ENCODE measurements around the gene ATP10D.

ATP10D gene

GRCh38 chr4:47451657-47452056, 33.4 kb upstream of the ATP10D start:
- Histone ChIP-seq H3K4me1 (ENCODE audit: insufficient read depth, low read length, severe bottlenecking) (no peaks in the 10 kb centered on the region), H3K27ac (ENCODE audit: low read depth, low read length, poor library complexity, severe bottlenecking) (no peak overlapping the region), H3K79me2 (ENCODE audit: insufficient read depth, low read length) (no peaks in the 10 kb centered on the region), H3K9ac (ENCODE audit: low read length) (no peak overlapping the region), H3F3A (ENCODE audit: insufficient read depth, low read length) (no peaks in the 10 kb centered on the region), H3K9me3 (ENCODE audit: low read length) (no peaks in the 10 kb centered on the region), H3K27me3 (ENCODE audit: insufficient read depth, low read length) (no peaks in the 10 kb centered on the region), H3K9me2 (ENCODE audit: low read depth, low read length) (no peaks in the 10 kb centered on the region), H3K4me3 (ENCODE audit: low read depth, low read length, poor library complexity, severe bottlenecking) (no peak overlapping the region), H4K20me1 (ENCODE audit: insufficient read depth, low read length) (no peaks in the 10 kb centered on the region), H3K36me3 (ENCODE audit: insufficient read depth, low read length) (peaks cover 47% of the 10 kb centered on the region), H3K4me2 (ENCODE audit: low read length) (no peak overlapping the region), H2AFZ (ENCODE audit: low read length) (no peak overlapping the region)
- no peak for TF ChIP-seq CTCF (IDR thresholded peaks at IDR 0.05; ENCODE audit: low read length)
- no peak for TF ChIP-seq EZH2 (IDR thresholded peaks at IDR 0.05; ENCODE audit: borderline replicate concordance, low read length)

GRCh38 chr4:47462799-47463234, 22.3 kb upstream of the ATP10D start:
- Histone ChIP-seq H3K27me3 (ENCODE audit: insufficient read depth, low read length) (no peaks in the 10 kb centered on the region), H3F3A (ENCODE audit: insufficient read depth, low read length) (no peaks in the 10 kb centered on the region), H3K36me3 (ENCODE audit: insufficient read depth, low read length) (peaks cover 20% of the 10 kb centered on the region; the same call in 1 of the 2 replicates), H3K4me3 (ENCODE audit: low read depth, low read length, poor library complexity, severe bottlenecking) (peak overlapping the region; percentile 74), H3K9ac (ENCODE audit: low read length) (peak overlapping the region; percentile 68), H3K9me3 (ENCODE audit: low read length) (no peaks in the 10 kb centered on the region), H3K4me1 (ENCODE audit: insufficient read depth, low read length, severe bottlenecking) (peaks cover 35% of the 10 kb centered on the region), H3K4me2 (ENCODE audit: low read length) (peak overlapping the region; percentile 79), H3K9me2 (ENCODE audit: low read depth, low read length) (no peaks in the 10 kb centered on the region), H3K27ac (ENCODE audit: low read depth, low read length, poor library complexity, severe bottlenecking) (peak overlapping the region; percentile 28), H3K79me2 (ENCODE audit: insufficient read depth, low read length) (no peaks in the 10 kb centered on the region), H4K20me1 (ENCODE audit: insufficient read depth, low read length) (no peaks in the 10 kb centered on the region), H2AFZ (ENCODE audit: low read length) (peak overlapping the region; percentile 24; the same call in 1 of the 2 replicates)
- TF ChIP-seq EZH2 (IDR thresholded peaks at IDR 0.05; ENCODE audit: borderline replicate concordance, low read length) = no peak
- no peak for TF ChIP-seq CTCF (IDR thresholded peaks at IDR 0.05; ENCODE audit: low read length)

GRCh38 chr4:47463235-47463956, 21.7 kb upstream of the ATP10D start, which contains the start of gene COMMD8:
Gene COMMD8 (minus strand): TSS chr4:47463702. CDS start chr4:47463651, 51 bp downstream.
- Histone ChIP-seq H3K79me2 (ENCODE audit: insufficient read depth, low read length) (no peaks in the 10 kb centered on the region), H3K27ac (ENCODE audit: low read depth, low read length, poor library complexity, severe bottlenecking) (peak within 1 kb of the TSS; percentile 75), H3K27me3 (ENCODE audit: insufficient read depth, low read length) (no peaks in the 10 kb centered on the region), H3F3A (ENCODE audit: insufficient read depth, low read length) (no peaks in the 10 kb centered on the region), H3K4me2 (ENCODE audit: low read length) (peak within 1 kb of the TSS; percentile 79), H3K4me3 (ENCODE audit: low read depth, low read length, poor library complexity, severe bottlenecking) (peak within 1 kb of the TSS; percentile 74), H3K9me3 (ENCODE audit: low read length) (no peaks in the 10 kb centered on the region), H4K20me1 (ENCODE audit: insufficient read depth, low read length) (no peaks in the 10 kb centered on the region), H3K4me1 (ENCODE audit: insufficient read depth, low read length, severe bottlenecking) (peaks cover 35% of the 10 kb centered on the region), H2AFZ (ENCODE audit: low read length) (peak within 1 kb of the TSS; percentile 54; the same call in 1 of the 2 replicates), H3K36me3 (ENCODE audit: insufficient read depth, low read length) (peaks cover 16% of the 10 kb centered on the region; the same call in 1 of the 2 replicates), H3K9me2 (ENCODE audit: low read depth, low read length) (no peaks in the 10 kb centered on the region), H3K9ac (ENCODE audit: low read length) (peak within 1 kb of the TSS; percentile 68)
- TF ChIP-seq EZH2 (IDR thresholded peaks at IDR 0.05; ENCODE audit: borderline replicate concordance, low read length) (no peak), CTCF (IDR thresholded peaks at IDR 0.05; ENCODE audit: low read length) (no peak; the same call in 1 of the 2 replicates)

All from OCI-LY1 (cell line).